ENCODE measurements around the gene HDAC6.

Gene HDAC6

DNA sequence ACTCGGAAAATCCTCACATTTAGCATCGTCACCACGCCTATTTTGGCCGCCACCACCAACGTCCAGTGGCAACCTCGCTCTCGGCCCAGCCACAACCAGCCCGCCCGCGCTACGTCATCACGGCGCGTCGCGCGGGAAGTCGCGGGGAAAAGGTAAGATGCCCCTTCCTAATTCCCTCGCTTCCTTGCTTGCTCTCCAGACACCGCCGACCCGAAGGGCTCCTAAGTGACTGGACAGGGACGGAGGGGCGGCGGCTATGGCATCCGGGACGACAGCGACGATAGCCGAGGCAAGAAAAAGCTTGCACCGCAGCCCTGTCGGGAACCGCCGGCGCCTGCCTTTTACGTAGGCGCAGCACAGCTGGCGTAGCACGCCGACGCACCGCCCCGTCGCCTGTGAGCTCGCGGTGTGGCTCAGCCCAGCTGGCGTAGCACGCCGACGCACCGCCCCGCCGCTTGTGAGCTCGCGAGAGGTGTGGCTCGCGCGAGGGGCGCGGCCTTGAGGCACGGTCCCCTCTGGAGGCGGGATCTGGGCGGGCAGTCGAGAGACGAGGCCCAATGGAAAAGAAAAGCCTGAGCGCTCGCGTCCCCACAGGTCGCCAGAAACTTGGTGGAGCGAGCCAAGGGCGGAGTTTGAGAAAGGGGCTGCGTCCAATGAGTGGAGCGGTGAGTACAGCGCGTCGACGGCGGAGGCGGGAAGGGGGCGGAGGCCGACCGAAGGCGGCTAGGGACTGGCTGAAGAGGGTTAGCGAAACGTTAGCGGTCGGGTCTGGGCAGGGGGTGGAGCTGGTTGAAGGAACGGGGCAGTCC, at the start of gene HDAC6:
Gene HDAC6, plus strand, starts transcription at position 788 of the 809 bp plus-strand sequence. CDS start 626 bp downstream, outside the sequence.
- DNase-seq, result peak; percentile 83

DNA sequence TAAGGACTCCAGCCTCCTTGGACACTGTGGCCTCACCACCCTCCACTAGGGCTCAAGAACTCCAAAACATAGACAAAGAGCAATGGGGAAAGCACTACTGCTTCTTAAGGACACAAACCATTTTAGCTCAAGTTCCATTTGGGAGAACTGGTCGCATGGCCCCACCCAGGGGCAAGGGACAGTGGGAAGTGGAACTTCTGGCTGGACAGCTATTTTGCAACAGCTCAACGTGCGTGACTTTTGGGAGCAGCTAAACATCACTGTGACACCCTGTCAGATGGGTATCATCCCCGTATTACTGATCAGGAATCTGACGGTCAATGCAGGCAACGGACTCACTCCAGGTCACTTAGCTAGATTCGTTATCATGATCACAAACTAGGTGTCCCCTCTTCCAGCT, 49.4 kb upstream of the HDAC6 start:
- DNase-seq, result no peak

DNA sequence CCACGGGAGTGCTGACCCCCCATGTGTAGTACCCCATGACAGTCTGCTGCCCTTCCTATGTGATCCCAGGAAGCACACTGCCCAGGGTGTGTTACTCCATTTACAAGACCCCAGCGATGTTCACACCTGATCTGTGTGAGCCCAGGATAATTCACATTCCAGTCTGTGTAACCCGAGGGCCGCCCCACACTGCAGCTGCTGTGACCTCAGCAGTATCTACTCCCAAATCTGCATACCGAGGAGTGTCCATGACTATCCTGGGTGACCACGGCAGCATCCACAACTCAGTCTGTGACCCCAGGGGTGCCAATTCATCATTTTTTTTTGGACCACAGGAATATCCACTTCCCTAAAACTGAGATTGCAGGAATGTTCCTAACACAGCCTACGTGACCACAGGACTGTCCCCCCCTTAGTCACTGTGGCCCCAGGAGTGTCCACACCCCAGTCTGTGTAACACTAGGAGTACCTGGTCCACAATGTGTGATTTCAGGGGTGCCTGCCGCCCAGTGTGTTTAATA, 48.1 kb upstream of the HDAC6 start:
- no peak for DNase-seq

DNA sequence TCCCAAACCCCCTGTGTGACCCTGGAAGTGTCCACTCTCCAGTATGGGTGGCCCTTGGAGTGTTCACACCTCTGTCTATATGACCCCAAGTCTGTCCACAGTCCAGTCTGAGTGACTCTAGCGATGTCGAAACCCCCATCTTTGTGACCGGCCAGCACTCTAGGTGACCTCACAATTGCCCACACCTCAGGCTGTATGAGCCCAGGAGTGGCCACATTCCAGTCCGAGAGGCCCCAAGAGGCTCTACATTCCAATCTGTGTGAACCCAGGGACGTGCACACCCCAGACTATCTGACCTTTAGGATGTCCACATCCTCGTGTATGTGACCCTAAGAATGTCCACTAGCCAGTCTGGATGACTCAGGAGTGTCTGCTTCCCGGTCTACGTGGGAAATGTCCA, 47.6 kb upstream of the HDAC6 start:
- no peak for DNase-seq

DNA sequence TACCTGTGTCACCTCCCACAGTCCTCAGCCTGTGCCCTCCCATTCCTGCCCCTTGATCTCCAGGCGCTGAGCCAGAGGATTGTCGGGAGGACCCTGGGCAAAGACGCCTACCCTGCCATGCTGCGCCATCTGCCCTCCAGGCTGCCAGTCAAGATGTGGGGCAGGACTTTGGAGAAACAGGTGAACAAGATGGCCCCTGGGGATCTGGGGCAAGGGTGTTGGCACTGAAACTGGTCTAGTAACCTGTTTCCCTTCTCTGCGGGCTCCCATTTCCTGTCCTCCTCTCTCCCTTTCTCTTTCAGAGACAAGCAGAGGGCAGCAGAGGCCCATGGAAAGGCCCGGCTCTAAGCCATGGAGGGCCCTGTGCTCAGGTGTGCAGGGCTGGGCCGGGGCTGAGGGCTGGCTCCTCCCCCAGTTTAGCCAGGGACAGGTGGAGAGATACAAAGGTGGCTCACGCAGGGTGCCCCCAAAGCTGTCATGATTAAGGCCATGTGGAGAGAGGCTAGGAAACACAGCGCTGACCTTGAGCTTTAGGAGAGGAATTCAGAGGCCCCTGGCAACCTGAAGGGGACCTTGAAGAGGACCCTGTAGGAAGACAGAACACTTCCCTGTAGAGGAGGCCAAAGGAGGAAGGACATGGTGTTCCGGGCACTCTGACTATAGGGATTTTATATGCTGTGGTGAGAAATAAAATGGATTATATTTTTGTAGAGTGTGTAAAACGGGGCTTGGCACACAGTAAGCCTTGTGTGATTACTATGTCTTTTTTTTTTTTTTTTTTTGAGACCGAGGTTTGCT, 40.0 kb upstream of the HDAC6 start, which contains the start of gene GLOD5:
Gene GLOD5, plus strand, starts transcription at position 74 of the 798 bp plus-strand sequence. Its CDS starts 44 bp downstream, at position 118.
- no peak for DNase-seq

DNA sequence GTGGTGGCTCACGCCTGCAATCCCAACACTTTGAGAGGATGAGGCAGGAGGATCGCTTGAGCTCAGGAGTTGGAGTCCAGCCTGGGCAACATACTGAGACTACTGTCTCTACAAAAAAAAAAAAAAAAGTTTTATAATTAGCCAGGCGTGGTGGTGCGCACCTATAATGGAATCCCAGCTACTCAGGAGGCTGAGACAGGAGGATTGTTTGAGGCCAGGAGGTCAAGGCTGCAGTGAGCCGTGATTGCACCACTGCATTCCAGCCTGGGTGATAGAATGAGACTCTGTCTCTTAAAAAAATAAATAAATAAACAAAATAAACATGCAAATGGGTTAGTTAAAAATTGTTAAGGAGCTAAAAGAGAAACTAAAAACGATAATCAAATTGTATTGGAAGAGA, 32.6 kb upstream of the HDAC6 start:
- DNase-seq, result no peak

DNA sequence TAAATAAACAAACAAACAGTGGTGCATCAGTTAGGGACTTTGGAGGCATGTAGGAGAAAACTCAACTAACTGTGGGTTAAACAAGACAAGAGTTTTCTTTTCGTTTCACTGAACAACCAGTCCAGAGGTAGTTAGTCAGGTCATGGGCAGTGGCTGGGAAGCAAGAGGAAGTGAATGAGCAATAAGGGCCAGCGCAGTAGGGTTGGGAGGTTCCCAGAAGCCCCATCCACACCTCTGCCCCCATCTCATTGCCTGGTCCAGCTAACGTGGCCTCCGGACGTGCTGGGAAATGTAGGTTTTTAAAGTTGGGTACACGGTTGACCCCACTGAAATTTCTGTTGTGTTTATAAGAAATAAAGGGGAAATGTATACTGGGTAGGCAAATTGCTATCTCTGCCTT, 31.6 kb upstream of the HDAC6 start:
- DNase-seq, result no peak

DNA sequence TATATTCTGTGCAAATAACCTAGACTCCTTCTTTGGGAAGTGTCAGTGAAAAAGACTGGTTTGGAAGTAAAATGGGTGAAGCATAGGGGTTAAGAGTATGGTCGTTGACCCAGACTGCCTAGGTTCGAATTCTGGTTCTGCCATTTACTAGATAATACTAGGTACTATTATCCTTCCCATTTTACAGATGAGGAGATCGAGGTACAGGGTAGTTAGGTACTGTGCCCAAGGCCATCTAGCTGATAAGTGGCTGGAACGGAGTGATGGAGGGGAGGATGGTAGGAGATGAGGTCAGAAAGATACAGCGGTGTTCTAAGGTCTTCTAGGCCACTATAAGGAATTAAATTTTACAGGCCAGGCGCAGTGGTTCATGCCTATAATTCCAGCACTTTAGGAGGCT, 29.3 kb upstream of the HDAC6 start:
- DNase-seq, result no peak

DNA sequence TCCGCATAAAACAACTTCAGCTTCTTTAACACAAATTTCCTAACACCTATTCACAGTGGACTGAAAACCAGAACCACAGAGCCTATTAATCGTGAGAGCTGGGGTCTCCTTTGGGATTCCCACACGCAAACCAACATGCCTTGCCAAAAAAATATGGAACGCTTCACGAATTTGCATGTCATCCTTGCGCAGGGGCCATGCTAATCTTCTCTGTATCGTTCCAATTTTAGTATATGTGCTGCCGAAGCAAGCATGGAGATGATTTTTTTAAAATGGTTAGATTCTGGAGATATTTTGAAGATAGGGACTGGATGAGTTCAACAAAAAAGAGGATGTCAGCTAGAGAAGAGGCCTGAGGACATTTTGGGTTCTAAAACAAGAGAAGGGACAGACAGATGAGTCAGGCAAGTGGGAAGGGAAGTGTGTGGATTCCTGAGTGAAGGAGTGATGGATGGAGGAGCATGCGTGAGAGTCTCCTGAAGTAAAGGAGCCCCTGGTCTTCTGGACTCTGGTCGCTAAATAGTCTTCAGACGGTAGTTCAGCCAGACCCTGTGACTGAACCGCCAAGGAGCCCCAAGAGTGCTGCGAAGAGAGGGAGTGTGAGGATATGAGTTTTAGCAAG, 24.9 kb upstream of the HDAC6 start:
- no peak for DNase-seq

DNA sequence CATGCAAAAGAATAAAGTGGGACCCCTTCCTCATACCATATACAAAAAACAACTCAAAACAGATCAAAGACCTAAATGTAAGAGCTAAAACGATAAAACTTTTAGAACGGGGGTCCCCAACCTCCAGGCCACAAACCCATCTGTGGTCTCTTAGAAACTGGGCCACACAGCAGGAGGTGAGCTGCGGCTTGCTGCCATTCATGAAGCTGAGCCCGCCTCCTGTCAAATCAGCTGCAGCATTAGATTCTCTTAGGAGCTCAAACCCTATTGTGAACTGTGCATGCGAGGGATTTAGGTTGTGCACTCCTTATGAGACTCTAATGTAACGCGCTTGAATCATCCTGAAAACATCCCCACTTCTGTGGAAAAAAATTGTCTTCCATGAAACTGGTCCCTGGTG, 22.5 kb upstream of the HDAC6 start:
- no peak for DNase-seq

DNA sequence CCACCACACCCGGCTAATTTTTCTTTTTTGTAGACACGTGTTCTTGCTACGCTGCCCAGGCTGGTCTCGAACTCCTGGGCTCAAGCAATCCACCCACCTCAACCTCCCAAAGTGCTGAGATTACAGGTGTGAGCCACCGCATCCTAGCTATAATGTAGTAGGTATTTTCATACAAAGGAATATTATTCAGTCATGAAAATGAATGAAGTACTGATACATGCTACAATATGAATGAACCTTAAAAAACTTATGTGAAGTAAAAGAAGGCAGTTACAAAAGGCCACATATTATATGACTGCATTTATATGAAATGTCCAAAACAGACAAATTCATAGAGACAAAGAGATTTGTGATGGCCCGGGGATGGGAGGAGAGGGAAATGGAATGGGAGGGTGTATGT, 20.2 kb upstream of the HDAC6 start:
- no peak for DNase-seq

DNA sequence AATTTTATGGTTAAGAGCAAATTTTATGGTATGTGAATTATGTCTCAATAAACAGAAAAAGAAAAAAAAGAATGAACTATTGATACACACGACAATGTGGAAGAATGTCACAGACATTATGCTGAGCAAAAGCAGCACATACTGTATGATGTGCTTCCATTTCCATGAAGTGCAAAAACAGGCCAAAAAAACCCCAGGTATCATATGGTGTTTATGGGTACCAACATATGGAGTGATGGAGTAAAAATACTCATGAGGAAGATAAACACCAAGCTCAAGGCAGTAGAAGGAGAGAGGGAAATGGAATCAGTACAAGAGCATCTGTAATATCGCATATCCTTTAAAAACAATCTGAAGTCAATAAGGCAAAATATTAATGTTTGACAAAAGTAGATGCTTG, 19.7 kb upstream of the HDAC6 start:
- no peak for DNase-seq

DNA sequence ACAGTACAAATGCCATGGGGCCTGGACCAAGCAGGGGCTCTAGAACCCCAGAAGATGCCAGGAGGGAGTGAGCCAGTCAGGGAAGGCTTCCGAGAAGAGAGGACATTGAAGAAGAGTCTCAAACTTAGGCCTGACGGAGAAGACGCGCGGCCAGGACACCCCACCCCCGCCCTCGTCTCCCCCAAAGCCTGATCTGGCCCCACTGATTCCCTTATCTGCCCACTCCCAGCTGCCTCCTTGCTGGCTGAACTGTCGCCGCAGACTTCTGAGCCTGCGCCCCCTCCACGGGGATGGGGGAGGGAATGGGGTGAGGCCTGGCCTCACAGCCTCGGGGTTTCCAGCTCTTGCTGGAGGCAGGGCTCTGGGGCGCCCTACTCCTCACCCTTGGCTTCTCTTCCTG, 19.1 kb upstream of the HDAC6 start:
- DNase-seq, result no peak

DNA sequence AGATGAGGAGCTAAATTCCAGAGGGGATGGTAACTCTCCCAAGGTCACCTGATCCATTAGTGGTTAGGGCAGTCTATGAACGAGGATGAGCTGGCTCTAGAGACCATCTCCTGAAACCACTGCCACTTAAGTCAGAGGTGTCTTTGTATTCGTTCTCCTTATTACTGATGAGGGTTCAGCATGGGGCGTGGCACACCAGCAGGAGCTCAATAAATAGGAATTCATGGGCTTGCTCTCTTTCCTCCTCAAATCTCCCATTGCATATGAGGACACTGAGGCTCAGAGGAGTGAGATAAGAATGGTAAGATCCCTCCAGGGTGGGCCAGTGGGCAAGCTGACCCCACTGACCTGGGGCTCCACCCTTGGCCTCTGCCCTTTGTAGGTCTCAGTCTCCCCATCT, 17.1 kb upstream of the HDAC6 start:
- no peak for DNase-seq

DNA sequence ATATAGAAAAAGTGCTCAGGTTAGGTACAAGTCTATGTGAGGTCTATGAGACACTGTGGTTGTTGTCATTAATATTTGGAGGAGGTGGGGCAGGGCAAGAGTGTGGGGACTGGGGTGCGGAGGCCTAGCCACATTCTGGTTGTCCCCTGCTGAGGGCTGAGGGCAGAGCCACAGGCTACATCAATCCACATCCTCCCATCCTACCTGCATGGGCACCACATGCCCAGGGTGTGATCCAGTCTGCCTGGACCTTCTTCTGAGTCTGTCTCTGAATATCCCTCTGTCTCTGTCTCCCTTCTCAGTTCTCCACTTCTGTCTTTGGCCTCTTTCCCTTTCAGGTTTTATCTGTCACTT, 16.7 kb upstream of the HDAC6 start:
- no peak for DNase-seq

DNA sequence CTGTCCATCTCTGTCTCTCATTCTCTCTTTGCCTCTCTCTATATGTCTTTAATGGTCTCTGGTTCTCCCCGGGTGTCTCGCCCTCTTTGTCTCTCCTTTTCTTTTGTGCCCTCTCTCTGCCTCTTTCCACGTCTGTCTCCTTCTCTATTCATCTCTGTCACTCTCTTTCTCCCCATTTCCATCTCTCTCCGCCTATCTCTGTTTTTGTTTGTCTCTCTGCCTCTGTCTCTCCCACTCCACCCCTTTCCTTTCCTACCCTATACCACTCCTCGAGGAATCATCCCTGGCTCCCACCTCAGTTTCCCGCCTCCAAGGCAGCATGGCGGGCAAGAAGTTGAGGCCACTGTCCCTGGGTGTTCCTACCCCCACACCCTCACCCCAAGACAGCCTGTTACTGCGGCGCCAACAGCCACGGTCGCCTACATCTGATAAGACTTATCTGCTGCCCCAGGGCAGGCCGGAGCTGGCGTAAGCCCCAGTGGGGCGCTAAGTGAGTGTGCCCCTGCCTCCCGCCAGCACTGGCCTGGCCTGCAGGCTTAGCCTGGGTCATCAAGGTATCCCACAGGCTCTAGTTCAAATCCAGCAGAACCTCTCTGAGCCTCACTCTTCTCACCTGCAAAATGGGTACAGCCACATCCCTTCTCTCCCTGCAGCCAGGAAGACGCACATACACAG, 16.2 kb upstream of the HDAC6 start:
- no peak for DNase-seq

DNA sequence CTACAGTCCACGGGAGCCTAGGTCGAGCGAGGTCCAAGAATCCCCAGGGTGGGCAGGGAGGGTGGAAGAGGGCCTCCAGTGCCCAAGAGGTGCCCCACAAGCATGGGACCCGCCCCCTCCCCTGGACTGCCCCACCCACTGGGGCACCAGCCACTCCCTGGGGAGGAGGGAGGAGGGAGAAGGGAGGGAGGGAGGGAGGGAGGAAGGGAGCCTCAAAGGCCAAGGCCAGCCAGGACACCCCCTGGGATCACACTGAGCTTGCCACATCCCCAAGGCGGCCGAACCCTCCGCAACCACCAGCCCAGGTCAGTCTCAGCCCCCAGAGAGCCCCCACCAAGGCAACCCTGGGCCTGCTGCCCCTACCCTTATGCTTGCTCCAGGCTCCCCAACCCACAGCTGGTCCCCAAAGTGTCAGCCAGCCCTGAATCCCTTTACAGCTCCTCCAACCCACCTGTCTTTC, 15.5 kb upstream of the HDAC6 start, which contains the start of gene GATA1:
Gene GATA1, plus strand, starts transcription at position 250 of the 460 bp plus-strand sequence. CDS start 4,520 bp downstream, outside the sequence.
- DNase-seq, result no peak

DNA sequence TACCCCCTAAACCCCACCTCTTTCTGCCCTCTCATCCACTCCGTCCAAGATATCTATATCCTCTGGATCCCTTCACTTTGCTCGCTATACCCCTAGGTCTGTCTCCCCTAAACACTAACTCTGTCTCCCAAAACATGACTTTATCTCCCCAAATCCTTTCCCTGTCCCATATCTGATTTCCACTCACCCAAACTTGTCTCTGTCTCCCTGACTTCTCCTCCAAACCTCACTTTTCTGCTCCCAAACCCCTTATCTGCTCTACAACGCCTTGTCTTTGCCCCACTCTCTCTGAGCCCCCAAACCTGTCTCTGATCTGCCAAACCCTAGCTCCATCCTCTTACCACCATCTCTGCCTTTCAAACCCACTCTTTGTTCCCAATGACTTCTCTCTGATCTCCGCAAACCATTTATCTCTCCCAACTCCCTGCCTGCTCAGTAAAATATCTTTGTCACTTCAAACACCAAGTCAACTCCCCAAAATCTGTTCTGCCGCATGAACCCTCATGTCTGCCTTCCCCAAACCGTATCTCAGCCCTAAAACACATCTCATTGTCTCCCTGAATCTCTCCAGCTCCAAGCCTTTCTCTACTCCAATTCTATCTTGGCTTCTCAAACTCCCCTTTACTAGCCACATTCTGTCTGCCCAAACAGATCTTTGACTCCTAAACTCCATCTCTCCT, 14.9 kb upstream of the HDAC6 start:
- DNase-seq, result no peak

DNA sequence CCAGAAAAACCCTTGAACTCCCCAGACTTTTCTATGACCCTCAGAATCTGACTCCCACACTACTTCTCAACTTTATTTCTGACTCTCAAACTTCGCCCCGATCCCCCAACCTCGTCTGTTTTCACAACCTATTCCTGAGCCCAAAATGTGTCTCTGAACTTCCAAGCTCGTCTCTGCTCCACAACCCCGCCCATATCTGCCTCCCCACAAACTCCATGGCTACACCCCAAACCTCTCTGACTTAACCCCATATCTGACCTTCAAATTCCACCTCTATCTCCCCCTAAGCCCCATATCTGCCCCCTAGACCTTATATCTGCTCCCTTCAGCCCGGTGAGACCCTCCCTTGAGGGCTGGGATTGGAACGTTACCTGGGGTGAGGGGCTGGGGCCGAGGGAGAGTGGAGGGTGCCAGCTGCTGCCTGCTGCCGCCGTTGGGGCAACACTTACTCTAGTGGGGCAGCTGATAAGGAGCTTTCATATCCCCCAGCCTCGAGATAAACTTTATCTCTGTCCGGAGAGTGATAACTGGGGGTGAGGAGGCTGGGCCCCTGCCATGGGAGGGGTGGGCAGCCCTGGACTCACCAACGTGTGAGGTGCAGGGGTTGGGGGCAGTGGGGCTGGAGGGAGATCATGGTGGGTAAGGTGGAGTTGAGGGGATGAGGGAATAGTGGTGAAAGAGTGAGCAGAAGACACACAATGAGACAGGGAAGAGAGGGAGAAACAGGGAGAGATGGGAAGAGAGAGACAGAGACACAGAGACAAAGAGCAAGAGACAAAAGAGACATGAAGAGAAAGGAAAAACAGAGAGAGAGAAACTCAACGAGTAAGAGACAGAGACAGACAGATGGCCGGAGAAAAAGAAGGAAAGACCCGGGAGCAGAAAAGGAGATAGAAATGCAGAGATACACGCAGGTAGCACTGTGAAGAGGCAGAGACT, 14.1 kb upstream of the HDAC6 start:
- no peak for DNase-seq

DNA sequence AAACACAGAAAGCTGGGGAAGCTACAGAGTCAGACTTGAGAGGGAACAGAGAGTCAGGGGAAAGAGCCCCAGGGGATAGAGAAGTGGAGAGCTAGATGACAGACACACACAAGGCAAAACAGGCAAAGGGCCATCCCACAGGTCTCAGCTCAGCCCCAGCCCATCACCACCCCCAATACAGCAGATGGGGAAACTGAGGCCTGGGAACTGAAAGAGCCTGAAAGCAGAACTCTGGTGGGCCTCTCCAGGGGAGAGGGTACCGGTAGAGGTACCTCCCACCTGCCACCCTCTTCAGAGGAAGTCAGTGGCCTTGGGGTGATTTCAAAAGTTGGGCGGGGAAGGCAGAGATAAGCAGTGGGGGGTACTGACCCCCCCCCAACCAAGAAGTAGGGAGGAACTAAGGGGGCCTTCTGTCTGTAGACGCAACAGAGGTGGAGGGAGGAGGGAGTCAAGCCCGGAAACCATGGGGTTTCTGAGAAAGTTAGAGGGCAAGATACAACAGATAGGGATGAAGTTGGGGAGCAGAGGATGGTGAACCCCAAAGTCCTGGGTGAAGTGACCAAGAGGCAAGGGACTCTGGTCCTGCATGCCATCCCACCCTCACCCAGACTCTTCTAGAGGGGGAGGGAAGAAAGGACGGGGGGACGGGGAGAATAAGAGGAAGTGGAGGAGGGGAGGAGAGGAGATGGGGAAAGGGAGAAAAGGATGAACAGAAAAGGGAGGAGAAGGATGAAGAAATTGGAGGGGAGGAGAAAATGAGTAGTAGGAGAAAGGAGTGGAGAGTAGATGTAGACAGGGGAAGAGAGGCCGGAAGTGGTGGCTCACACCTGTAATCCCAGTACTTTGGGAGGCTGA, 12.3 kb upstream of the HDAC6 start:
- DNase-seq, result no peak
